ENCODE measurements around the gene SLC41A3. TPM values are rescaled to one million over a fixed set of nuclear protein-coding genes. Genes with fewer than 3 reads are reported as not detected.

SLC41A3 gene
- total RNA-seq, 1 experiment from 2014 or later, result 35.5 TPM

- Histone ChIP-seq H3K56ac (ENCODE audit: insufficient read length, low read depth, low read length) (no peak overlapping the region), H4K91ac (ENCODE audit: insufficient read length, low read depth, low read length) (no peak overlapping the region), H2BK5ac (ENCODE audit: insufficient read length, low read length) (no peak overlapping the region), H3K79me1 (ENCODE audit: insufficient read depth, low read depth, low read length, poor library complexity, severe bottlenecking) (no peaks in the 10 kb centered on the region), H2AK5ac (ENCODE audit: insufficient read length, low read length) (no peak overlapping the region), H3K9me3 (ENCODE audit: control insufficient read depth, low read depth, low read length) (peaks cover 15% of the 10 kb centered on the region), H3K18ac (ENCODE audit: insufficient read length, low read depth, low read length) (no peak overlapping the region), H2BK20ac (ENCODE audit: low read depth, low read length, poor library complexity, severe bottlenecking) (no peak overlapping the region), H3K23ac (ENCODE audit: insufficient read length, low read depth, low read length) (no peak overlapping the region), H2AFZ (ENCODE audit: low read length) (no peak overlapping the region), H3K27ac (ENCODE audit: insufficient read length, low read depth, low read length) (no peak overlapping the region), H3K9ac (ENCODE audit: extremely low read depth, insufficient read length, low read length) (no peak overlapping the region), H4K20me1 (ENCODE audit: control insufficient read depth, insufficient read depth, insufficient read length) (no peaks in the 10 kb centered on the region), H3K4me2 (ENCODE audit: insufficient read depth, insufficient read length, low read length) (no peak overlapping the region), H3K4me1 (ENCODE audit: insufficient read depth, low read length) (no peaks in the 10 kb centered on the region), H3T11ph (ENCODE audit: low read length) (no peak overlapping the region), H3K14ac (ENCODE audit: insufficient read depth, low read length) (no peak overlapping the region), H4K8ac (replicated peaks; ENCODE audit: insufficient read length, low read depth, low read length) (no peak overlapping the region), H3K27me3 (ENCODE audit: insufficient read depth, low read length) (no peaks in the 10 kb centered on the region), H2BK12ac (ENCODE audit: insufficient read length, low read depth, low read length) (no peak overlapping the region), H3K4ac (ENCODE audit: low read depth, low read length) (no peak overlapping the region), H3K23me2 (ENCODE audit: insufficient read length, low read depth, low read length, poor library complexity, severe bottlenecking) (no peaks in the 10 kb centered on the region), H4K5ac (ENCODE audit: insufficient read length, low read depth, low read length) (no peak overlapping the region), H2BK120ac (ENCODE audit: low read depth, low read length, poor library complexity, severe bottlenecking) (no peak overlapping the region), H2BK15ac (ENCODE audit: low read depth, low read length) (no peak overlapping the region), H3K79me2 (ENCODE audit: insufficient read depth, low read length) (no peaks in the 10 kb centered on the region)
- no peak for DNase-seq
- WGBS (ENCODE audit: extremely low coverage, insufficient read length, low lambda C conversion rate), result no CpG with 5 or more reads among the region's 18 CpGs
- H3K4me1 Mint-ChIP-seq, result 0 out of 4 replicates have a peak, but pooled peaks cover 0 to 3% of the 10 kb centered on the region in 2 experiments
- H3K36me3 Mint-ChIP-seq (ENCODE audit: insufficient read depth in 1 of 3, low read depth in 3 of 3), result peaks cover 3 to 11% (median 11%) of the 10 kb centered on the region in 3 experiments; a peak in 6 of 7 replicates
- H3K27ac Mint-ChIP-seq, result no peak overlapping the region
- TF ChIP-seq CTCF (conservative IDR thresholded peaks at IDR 0.05), result no peak
- peaks cover 19% of the 10 kb centered on the region in 2 experiments for H3K9me3 Mint-ChIP-seq
- no peak overlapping the region for H3K4me3 Mint-ChIP-seq
- H3K27me3 Mint-ChIP-seq (ENCODE audit: low read depth), result no peaks in the 10 kb centered on the region; the same call in none of the 2 replicates
Observed at GRCh38 chr3:126100634-126101301, 16.8 kb upstream of the SLC41A3 start.
